Measurements from ENCODE around the gene MAP2. TPM values are rescaled to one million over a fixed set of nuclear protein-coding genes. Genes with fewer than 3 reads are reported as not detected.

MAP2 gene
- total and polyA plus RNA-seq, 2 of the 8 experiments (the other 6 are each of a cell fraction or from before 2014, with no cell fraction given): 5.9 to 9.4 TPM

DNA sequence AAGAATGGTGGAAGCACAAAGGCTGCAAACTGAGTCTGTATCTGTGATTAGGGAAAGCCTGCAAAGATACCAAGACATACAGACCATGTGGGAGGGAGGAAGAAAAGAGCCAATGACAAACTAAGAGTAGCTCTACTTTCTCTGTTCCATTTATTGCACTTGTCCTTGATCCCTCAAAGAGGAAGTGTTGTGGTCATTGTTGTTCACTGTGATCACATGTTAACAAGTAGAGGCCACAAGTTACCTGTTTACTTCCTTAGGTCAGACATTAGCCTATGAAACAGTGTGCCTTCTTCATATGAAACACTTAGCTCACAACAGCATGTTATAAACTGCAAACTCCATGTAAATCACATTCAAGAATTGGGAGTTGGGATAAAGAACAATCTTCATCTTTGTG lies 32.6 kb downstream of the MAP2 start:
- H3K36me3 ChIP-seq (ENCODE audit: control insufficient read depth in 2 of 4, insufficient read depth in 4 of 4, low read length in 3 of 4): no peaks in the 10 kb centered on the region
- H3K18ac ChIP-seq (ENCODE audit: extremely low read depth, low read length): no peak overlapping the region
- DNase-seq (ENCODE audit: low read depth in 1 of 2, low spot score in 2 of 2) (no peak), FAIRE-seq (no peak)
- no peak overlapping the region for H2BK12ac ChIP-seq (ENCODE audit: low read depth, low read length)
- no peak overlapping the region for H4K8ac ChIP-seq (ENCODE audit: extremely low read depth, insufficient read depth, low read length)
- H3K4ac ChIP-seq (replicated peaks; ENCODE audit: insufficient read length, low read depth, low read length): no peak overlapping the region
- H2AK5ac ChIP-seq (ENCODE audit: low read depth, low read length): no peak overlapping the region
- H3K79me1 ChIP-seq (ENCODE audit: low read depth, low read length): no peaks in the 10 kb centered on the region
- H3K27ac ChIP-seq (ENCODE audit: low read depth, low read length): no peak overlapping the region
- H3K9me3 ChIP-seq (ENCODE audit: insufficient read depth in 2 of 2, low read depth in 1 of 2, low read length in 1 of 2): 0 out of 4 replicates have a peak, but pooled peaks cover 0 to 2% of the 10 kb centered on the region in 2 experiments
- H4K91ac ChIP-seq (replicated peaks; ENCODE audit: insufficient read length, low read length): no peak overlapping the region
- no peak overlapping the region for H2BK15ac ChIP-seq (ENCODE audit: low read length)
- no peak overlapping the region for H3K14ac ChIP-seq (ENCODE audit: insufficient read length)
- H3K27me3 ChIP-seq (replicated peaks in 1 of 4; ENCODE audit: control insufficient read depth in 3 of 4, extremely low read depth in 1 of 4, insufficient read depth in 3 of 4, low read length in 3 of 4): no peaks in the 10 kb centered on the region; a peak in 1 of 7 replicates
- no peak overlapping the region for H2AFZ ChIP-seq (ENCODE audit: low read length)
- no peak overlapping the region for H3K9ac ChIP-seq (replicated peaks in 1 of 4; ENCODE audit: extremely low read depth in 1 of 4, low read depth in 3 of 4, low read length in 3 of 4)
- H3K56ac ChIP-seq (replicated peaks; ENCODE audit: insufficient read length, low read depth, low read length): no peak overlapping the region
- H4K20me1 ChIP-seq (replicated peaks in 1 of 2; ENCODE audit: control insufficient read depth in 1 of 2, insufficient read depth in 2 of 2, low read length in 2 of 2): no peaks in the 10 kb centered on the region
- no peak overlapping the region for H3K4me2 ChIP-seq (ENCODE audit: insufficient read depth in 1 of 2, low read depth in 2 of 2, low read length in 2 of 2)
- POLR2A ChIA-PET (ENCODE audit: partially characterized antibody): no interaction called here
- no peak overlapping the region for H2BK20ac ChIP-seq (ENCODE audit: low read length)
- H3K23me2 ChIP-seq (ENCODE audit: low read depth, low read length): no peaks in the 10 kb centered on the region
- no peak overlapping the region for H2BK5ac ChIP-seq (ENCODE audit: low read depth, low read length)
- H3K4me1 ChIP-seq (replicated peaks in 1 of 4; ENCODE audit: control insufficient read depth in 3 of 4, insufficient read depth in 4 of 4, low read length in 3 of 4): peaks cover 0 to 12% (median 6%) of the 10 kb centered on the region in 4 experiments; a peak in 3 of 7 replicates
- no peak overlapping the region for H2BK120ac ChIP-seq (replicated peaks; ENCODE audit: low read depth, low read length)
- H3K23ac ChIP-seq (ENCODE audit: insufficient read length): no peak overlapping the region
- no peak overlapping the region for H4K5ac ChIP-seq (ENCODE audit: insufficient read length, low read depth, low read length)
- H3K4me3 ChIP-seq (ENCODE audit: extremely low read depth in 1 of 4, insufficient read depth in 2 of 4, low read depth in 3 of 4, low read length in 4 of 4): no peak overlapping the region
- H3K79me2 ChIP-seq (ENCODE audit: control insufficient read depth in 1 of 2, insufficient read depth in 2 of 2, low read length in 2 of 2): no peaks in the 10 kb centered on the region
- CTCF ChIA-PET (ENCODE audit: partially characterized antibody): interaction anchor here (0.6 to 1.2 kb wide), 2 partner anchors 18 to 32 kb away, joined by 3 read pairs; partner anchors contain the start of gene MAP2
- TF ChIP-seq TCF12 (IDR thresholded peaks at IDR 0.05; ENCODE audit: low read depth, low read length) (no peak), SP4 (IDR thresholded peaks at IDR 0.05; ENCODE audit: low read length) (no peak), SP1 (IDR thresholded peaks at IDR 0.05; ENCODE audit: low read depth, low read length) (no peak), ZNF274 (IDR thresholded peaks at IDR 0.05; ENCODE audit: borderline replicate concordance, extremely low read depth, low read length) (no peak), CHD2 (IDR thresholded peaks at IDR 0.05; ENCODE audit: low read length) (no peak), RNF2 (IDR thresholded peaks at IDR 0.05; ENCODE audit: borderline replicate concordance, low read depth, low read length, missing control alignments, poor library complexity, severe bottlenecking) (no peak), SIN3A (conservative IDR thresholded peaks at IDR 0.05 in 1 of 2, IDR thresholded peaks at IDR 0.05 in 1 of 2; ENCODE audit: low read depth in 1 of 2, low read length in 2 of 2) (no peak)
- TF ChIP-seq, protein P1, sequence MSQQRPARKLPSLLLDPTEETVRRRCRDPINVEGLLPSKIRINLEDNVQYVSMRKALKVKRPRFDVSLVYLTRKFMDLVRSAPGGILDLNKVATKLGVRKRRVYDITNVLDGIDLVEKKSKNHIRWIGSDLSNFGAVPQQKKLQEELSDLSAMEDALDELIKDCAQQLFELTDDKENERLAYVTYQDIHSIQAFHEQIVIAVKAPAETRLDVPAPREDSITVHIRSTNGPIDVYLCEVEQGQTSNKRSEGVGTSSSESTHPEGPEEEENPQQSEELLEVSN (IDR thresholded peaks at IDR 0.05): no peak
- TF ChIP-seq, protein P2, sequence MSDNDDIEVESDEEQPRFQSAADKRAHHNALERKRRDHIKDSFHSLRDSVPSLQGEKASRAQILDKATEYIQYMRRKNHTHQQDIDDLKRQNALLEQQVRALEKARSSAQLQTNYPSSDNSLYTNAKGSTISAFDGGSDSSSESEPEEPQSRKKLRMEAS (IDR thresholded peaks at IDR 0.05): no peak

Measured in H1 (cell line).